COLO668 (cell line): ENCODE data around the gene DAZAP1.

ENCODE experiments used
- DNase-seq: peaks from one replicate; lab custom pipeline; 2025; ENCODE audit not compliant: unreplicated experiment; lab: John Stamatoyannopoulos, UW

Gene DAZAP1

GRCh38 chr19:1377176-1377964 is 30.0 kb upstream of the DAZAP1 start:
- no peak for DNase-seq

- no peak for DNase-seq
Observed at GRCh38 chr19:1377965-1378785, 29.2 kb upstream of the DAZAP1 start.

GRCh38 chr19:1379126-1379905 is 28.1 kb upstream of the DAZAP1 start:
- DNase-seq = no peak

GRCh38 chr19:1379961-1380489 is 27.4 kb upstream of the DAZAP1 start:
- DNase-seq = no peak

GRCh38 chr19:1382250-1382649 is 25.1 kb upstream of the DAZAP1 start:
- DNase-seq = no peak

- DNase-seq = no peak
Observed at GRCh38 chr19:1383017-1383311, 24.4 kb upstream of the DAZAP1 start.

GRCh38 chr19:1383312-1384084 is 23.9 kb upstream of the DAZAP1 start, which contains the start of gene NDUFS7:
Gene NDUFS7, plus strand, starts transcription at chr19:1383907. Its CDS starts 20 bp downstream, at chr19:1383927.
- peak; percentile 90 for DNase-seq

- no peak for DNase-seq
Observed at GRCh38 chr19:1384085-1384462, 23.3 kb upstream of the DAZAP1 start.

GRCh38 chr19:1384478-1385110 is 22.8 kb upstream of the DAZAP1 start:
- DNase-seq = no peak

- no peak for DNase-seq
Observed at GRCh38 chr19:1385816-1386215, 21.6 kb upstream of the DAZAP1 start.

- no peak for DNase-seq
Observed at GRCh38 chr19:1386945-1387683, 20.3 kb upstream of the DAZAP1 start.

GRCh38 chr19:1387684-1388636 is 19.4 kb upstream of the DAZAP1 start:
- DNase-seq = no peak

- no peak for DNase-seq
Observed at GRCh38 chr19:1388637-1389026, 18.8 kb upstream of the DAZAP1 start.

- no peak for DNase-seq
Observed at GRCh38 chr19:1389033-1389940, 18.1 kb upstream of the DAZAP1 start.

- DNase-seq = no peak
Observed at GRCh38 chr19:1390890-1391423, 16.4 kb upstream of the DAZAP1 start.

GRCh38 chr19:1392407-1392806 is 15.0 kb upstream of the DAZAP1 start:
- DNase-seq = no peak

GRCh38 chr19:1392939-1393530 is 14.4 kb upstream of the DAZAP1 start:
- DNase-seq = no peak
